ENCODE measurements around the gene HEMGN. TPM values are rescaled to one million over a fixed set of nuclear protein-coding genes. Genes with fewer than 3 reads are reported as not detected.
"Not testable (repeated sequence)": the region's sequence is repeated elsewhere in the genome, so short reads cannot be mapped to it uniquely, and the experiment has no call there.

The HEMGN gene
- total RNA-seq, 3 donors from 2014 or later, result not detected

DNA sequence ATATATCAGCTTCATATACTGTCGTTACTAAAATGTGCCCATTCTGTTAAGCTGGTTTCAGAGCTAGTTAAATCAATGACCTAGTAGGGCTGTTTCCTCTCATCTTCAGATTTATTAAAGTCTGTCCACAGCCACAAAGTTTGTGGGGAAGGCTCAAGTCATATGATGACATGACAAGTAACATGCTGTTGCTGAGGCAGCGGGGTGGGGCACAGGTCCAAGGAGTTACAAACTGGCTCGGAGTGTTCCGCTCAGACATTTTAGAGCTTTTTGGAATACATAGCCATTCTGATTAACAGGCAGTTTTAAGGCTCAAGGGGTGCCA is 42.5 kb upstream of the HEMGN start:
- Histone ChIP-seq H3K4me1 (peaks cover 0 to 2% of the 10 kb centered on the region in 2 donors), H3K36me3 (no peaks in the 10 kb centered on the region), H3K4me3 (no peak overlapping the region), H3K27me3 (no peaks in the 10 kb centered on the region), H3K9me3 (no peaks in the 10 kb centered on the region), H3K27ac (peak overlapping the region; percentile 53 to 99)
- TF ChIP-seq POLR2AphosphoS5 (IDR thresholded peaks at IDR 0.05) (no peak), POLR2A (IDR thresholded peaks at IDR 0.05) (no peak), CTCF (IDR thresholded peaks at IDR 0.05) (no peak)
- intact Hi-C loops (cut with DNase I; ENCODE audit: low total_unique reads), result no loop called here
- DNase-seq (ENCODE audit: low spot score in 2 of 2), result peak in 1 of 2 donors; percentile 57

GRCh38 chr9:97979788-97980478 is 42.0 kb upstream of the HEMGN start:
- TF ChIP-seq POLR2A (IDR thresholded peaks at IDR 0.05), result no peak
- TF ChIP-seq POLR2AphosphoS5 (IDR thresholded peaks at IDR 0.05), result no peak
- no peak for TF ChIP-seq CTCF (IDR thresholded peaks at IDR 0.05)
- Histone ChIP-seq H3K36me3 (no peaks in the 10 kb centered on the region), H3K4me3 (no peak overlapping the region), H3K9me3 (no peaks in the 10 kb centered on the region), H3K27ac (peak overlapping the region; percentile 53 to 99), H3K27me3 (no peaks in the 10 kb centered on the region), H3K4me1 (no peaks in the 10 kb centered on the region)
- no peak for DNase-seq (ENCODE audit: low spot score in 2 of 2)
- intact Hi-C loops (cut with DNase I; ENCODE audit: low total_unique reads), result no loop called here

GRCh38 chr9:97978371-97979130 is 40.6 kb upstream of the HEMGN start:
- no peak for TF ChIP-seq POLR2A (IDR thresholded peaks at IDR 0.05)
- no peak for TF ChIP-seq CTCF (IDR thresholded peaks at IDR 0.05)
- TF ChIP-seq POLR2AphosphoS5 (IDR thresholded peaks at IDR 0.05), result no peak
- intact Hi-C loops (cut with DNase I; ENCODE audit: low total_unique reads), result no loop called here
- Histone ChIP-seq H3K9me3 (no peaks in the 10 kb centered on the region), H3K27ac (no peak overlapping the region), H3K36me3 (no peaks in the 10 kb centered on the region), H3K4me3 (no peak overlapping the region), H3K4me1 (no peaks in the 10 kb centered on the region), H3K27me3 (no peaks in the 10 kb centered on the region)
- DNase-seq (ENCODE audit: low spot score in 2 of 2), result no peak

DNA sequence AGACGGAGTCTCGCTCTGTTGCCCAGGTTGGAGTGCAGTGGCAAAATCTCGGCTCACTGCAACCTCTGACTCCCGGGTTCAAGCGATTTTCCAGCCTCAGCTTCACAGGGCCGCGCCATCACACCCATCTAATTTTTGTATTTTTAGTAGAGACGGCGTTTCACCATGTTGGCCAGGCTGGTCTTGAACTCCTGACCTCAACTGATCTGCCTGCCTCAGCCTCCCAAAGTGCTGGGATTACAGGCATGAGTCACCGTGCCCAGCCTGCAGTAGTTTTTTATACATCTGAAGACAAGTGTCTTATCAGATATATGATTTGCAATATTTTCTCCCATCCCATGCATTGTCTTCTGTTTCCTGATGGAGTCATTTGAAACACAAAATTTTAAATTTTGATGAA is 38.7 kb upstream of the HEMGN start:
- H3K4me1 ChIP-seq; intact Hi-C loops (cut with DNase I; ENCODE audit: low total_unique reads): not testable (repeated sequence)

DNA sequence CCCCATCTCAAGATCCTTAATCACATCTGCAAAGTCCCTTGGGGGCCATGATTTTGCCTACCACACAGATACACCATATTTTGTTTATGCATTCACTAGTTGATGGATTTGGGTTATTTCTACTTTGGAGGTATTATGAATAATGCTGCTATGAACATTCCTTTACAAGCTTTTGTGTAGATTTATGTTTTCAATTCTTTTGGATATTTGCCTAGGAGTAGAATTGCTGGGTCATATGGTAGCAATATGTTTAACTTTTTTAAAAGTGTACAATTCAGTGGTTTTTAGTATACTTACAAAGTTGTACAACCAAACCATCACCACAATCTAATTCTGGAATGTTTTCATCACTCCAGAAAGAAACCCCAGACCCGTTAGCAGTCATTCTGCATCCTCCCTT is 37.4 kb upstream of the HEMGN start:
- intact Hi-C loops (cut with DNase I; ENCODE audit: low total_unique reads), result no loop called here
- no peak for DNase-seq (ENCODE audit: low spot score in 2 of 2)
- H3K4me3 ChIP-seq, result no peak overlapping the region
- no peak overlapping the region for H3K27ac ChIP-seq
- no peaks in the 10 kb centered on the region for H3K4me1 ChIP-seq
- TF ChIP-seq POLR2A (IDR thresholded peaks at IDR 0.05) (no peak), POLR2AphosphoS5 (IDR thresholded peaks at IDR 0.05) (no peak), CTCF (IDR thresholded peaks at IDR 0.05) (no peak)
- no peaks in the 10 kb centered on the region for H3K9me3 ChIP-seq
- H3K36me3 ChIP-seq, result no peaks in the 10 kb centered on the region
- H3K27me3 ChIP-seq, result no peaks in the 10 kb centered on the region

More for the DNA sequence above, 38.7 kb upstream of the HEMGN start:
- H3K27ac ChIP-seq; H3K36me3 ChIP-seq; H3K4me3 ChIP-seq; H3K27me3 ChIP-seq; DNase-seq (ENCODE audit: low spot score in 2 of 2); H3K9me3 ChIP-seq: not testable (repeated sequence)

Measured in breast epithelium (tissue), 4 donors.